DMS53 (cell line): ENCODE data around the gene EPN1.
A peak's percentile ranks its signal among the peaks of the same experiment; 100 is the strongest.

ENCODE experiments used
- DNase-seq: peaks from one replicate; lab custom pipeline; 2025; lab: John Stamatoyannopoulos, UW

The EPN1 gene

GRCh38 chr19:55679343-55680257 lies 4.6 kb downstream of the EPN1 start:
- no peak for DNase-seq

- no peak for DNase-seq
Measured at GRCh38 chr19:55680339-55681130, 5.5 kb downstream of the EPN1 start.

GRCh38 chr19:55681131-55682092 lies 6.4 kb downstream of the EPN1 start:
- no peak for DNase-seq

GRCh38 chr19:55683449-55684261 lies 8.6 kb downstream of the EPN1 start:
- peak; percentile 65 for DNase-seq

- no peak for DNase-seq
Measured at GRCh38 chr19:55684946-55685681, 10.1 kb downstream of the EPN1 start.

- DNase-seq, result no peak
Measured at GRCh38 chr19:55685776-55686175, 10.8 kb downstream of the EPN1 start.

- no peak for DNase-seq
Measured at GRCh38 chr19:55686311-55687050, 11.5 kb downstream of the EPN1 start.

- DNase-seq, result no peak
Measured at GRCh38 chr19:55687281-55688201, 12.5 kb downstream of the EPN1 start.

GRCh38 chr19:55688422-55689218 lies 13.6 kb downstream of the EPN1 start:
- peak; percentile 46 for DNase-seq

GRCh38 chr19:55689411-55690108 lies 14.5 kb downstream of the EPN1 start:
- no peak for DNase-seq

- no peak for DNase-seq
Measured at GRCh38 chr19:55690109-55690768, 15.2 kb downstream of the EPN1 start.

- no peak for DNase-seq
Measured at GRCh38 chr19:55690769-55691545, 15.9 kb downstream of the EPN1 start.

GRCh38 chr19:55691561-55692481 lies 16.8 kb downstream of the EPN1 start:
- DNase-seq, result no peak

- no peak for DNase-seq
Measured at GRCh38 chr19:55692681-55693081, 17.7 kb downstream of the EPN1 start.
